Erythroblast (primary cell): ENCODE data around the gene PCDHGA10.
"Not testable (repeated sequence)": the region's sequence is repeated elsewhere in the genome, so short reads cannot be mapped to it uniquely, and the experiment has no call there.

Experiments used
- GATA1 ChIP-seq: IDR thresholded peaks from 2 replicates; pipeline ENCODE4 v1.6.1; 2011; ENCODE audit warnings: low read depth, mild to moderate bottlenecking, control low read depth, low read length, moderate library complexity
- POLR2A ChIP-seq: IDR thresholded peaks from 2 replicates; pipeline ENCODE4 v1.6.1; 2011; ENCODE audit warnings: mild to moderate bottlenecking, low read length

- TF ChIP-seq POLR2A, GATA1: not testable (repeated sequence)
Observed at GRCh38 chr5:141387557-141388311, 25.1 kb upstream of the PCDHGA10 start, which contains the start of gene PCDHGB4.
